Activated CD4-positive, alpha-beta T cell treated with anti-CD3 and anti-CD28 coated beads, Interleukin-2, Interleukin-6, amounts not matched to agents 100 ng/mL and 50 ng/mL, durations not matched to agents 16 hours and 8 hours (primary cell): ENCODE data around the gene COPZ1.
"Not testable (repeated sequence)": the region's sequence is repeated elsewhere in the genome, so short reads cannot be mapped to it uniquely, and the experiment has no call there.

Experiments used
- DNase-seq: peaks from one replicate; pipeline ENCODE4 v3.0.0-alpha.2; 2020

COPZ1 gene

DNA sequence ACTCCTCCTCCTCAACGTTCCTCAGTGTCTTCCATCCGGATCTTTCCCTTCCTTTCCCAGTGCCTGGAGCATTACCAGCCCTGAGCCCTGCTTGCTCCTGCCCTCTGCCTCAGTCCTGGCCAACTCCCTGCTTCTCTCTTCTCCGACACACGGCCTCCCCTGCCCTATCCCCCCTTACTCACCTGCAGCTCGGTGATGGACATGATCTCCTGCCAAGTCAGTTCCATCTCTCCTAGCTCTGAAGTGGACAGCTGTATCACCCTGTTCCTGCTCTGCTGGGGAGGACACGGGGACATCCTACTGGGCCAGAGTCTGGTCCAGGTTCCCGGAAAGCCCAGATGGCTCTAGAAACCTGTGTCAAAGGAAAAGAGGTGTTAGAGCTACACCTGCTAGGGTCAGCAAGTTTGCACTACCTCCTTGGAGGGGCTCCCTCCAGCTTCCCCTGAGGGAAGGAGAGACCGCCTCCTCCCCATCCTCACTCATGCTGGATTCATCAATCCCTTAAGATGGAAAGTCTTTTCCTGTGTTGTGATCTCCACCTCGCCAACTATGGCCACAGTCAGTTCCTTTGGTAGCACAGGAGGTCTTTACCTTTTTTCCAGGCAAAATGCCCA lies 29.9 kb upstream of the COPZ1 start:
- no peak for DNase-seq

DNA sequence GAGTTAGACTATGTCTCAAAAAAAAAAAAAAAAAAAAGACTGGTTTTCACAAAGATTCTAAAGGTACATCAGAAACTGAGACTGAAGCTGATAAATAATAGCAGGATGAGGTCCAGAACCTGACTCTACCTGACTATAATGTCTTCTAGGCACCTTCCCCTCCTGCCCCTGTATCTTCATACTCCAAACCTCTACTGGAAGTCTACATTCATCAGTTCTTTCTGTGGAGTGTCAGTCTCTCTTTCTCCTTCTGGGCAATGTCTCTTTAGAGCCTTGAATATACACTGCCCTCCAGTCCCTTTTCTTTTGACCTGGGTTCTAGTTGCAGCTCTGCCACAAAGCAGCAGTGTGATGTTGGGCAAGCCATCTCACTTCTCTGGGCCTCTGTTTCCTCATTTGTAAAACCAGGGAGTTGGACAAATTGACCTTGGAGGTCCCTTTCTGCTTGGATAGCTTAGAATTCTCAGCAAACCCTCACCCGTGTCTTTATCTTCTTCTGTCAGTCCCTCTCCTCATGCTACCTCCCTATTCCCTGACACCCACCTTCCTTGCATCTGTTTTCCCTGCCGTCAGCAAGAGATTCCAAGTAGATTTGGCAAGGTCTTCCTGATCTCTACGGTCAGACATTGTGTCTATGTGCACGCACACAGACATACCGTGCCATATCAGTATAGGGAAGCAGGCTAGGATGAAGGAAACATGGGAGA lies 28.4 kb upstream of the COPZ1 start:
- DNase-seq: no peak

DNA sequence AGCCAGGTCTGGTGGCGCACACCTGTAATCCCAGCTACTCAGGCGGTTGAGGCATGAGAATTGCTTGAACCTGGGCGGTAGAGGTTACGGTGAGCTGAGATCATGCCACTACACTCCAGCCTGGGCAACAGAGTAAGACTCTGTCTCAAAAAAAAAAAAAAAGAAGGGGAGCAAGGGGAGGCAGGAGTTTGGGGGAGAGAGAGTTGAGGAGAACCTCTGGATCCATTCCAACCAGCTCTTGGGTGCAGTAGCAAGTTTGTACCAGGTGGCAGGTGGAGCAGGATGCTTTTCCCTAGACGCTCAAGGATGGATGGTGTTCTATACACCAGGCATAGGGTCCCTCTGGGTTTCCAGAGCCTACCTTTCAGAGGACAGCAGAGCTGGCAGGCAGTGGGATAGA lies 26.0 kb upstream of the COPZ1 start:
- DNase-seq: no peak

DNA sequence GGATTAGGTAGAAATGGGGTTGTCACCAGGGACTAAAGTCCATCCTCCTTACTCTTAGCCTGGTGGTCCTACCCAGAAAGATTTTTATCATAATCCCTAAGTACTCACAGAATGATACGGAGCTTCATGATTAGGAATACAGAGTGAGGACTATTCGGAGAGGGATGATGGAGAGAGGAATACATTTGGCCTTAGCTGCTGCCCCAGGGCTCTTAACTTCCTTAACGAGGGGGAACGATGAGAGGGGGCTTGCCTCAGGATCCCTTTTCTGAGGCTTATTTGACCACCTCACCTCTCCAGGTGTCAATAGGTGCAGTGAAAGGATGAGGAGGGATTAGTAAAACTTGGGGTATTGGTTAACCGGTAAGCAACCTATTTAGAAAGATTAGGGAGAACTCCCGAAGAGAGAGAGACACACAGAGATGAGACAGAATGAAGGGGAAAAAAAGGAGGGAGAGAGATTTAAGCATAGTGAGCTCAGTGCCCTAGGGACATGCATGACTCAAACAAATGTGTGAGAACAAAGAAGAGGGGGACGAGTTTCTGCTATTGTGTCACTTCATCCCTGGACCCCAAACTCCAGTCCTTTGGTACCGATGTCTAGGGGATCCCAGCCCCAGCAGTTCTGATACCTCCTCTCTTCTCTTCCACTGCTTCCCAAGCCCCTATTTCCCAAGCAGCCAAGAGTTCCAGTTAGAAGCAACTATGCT lies 25.3 kb upstream of the COPZ1 start:
- no peak for DNase-seq

DNA sequence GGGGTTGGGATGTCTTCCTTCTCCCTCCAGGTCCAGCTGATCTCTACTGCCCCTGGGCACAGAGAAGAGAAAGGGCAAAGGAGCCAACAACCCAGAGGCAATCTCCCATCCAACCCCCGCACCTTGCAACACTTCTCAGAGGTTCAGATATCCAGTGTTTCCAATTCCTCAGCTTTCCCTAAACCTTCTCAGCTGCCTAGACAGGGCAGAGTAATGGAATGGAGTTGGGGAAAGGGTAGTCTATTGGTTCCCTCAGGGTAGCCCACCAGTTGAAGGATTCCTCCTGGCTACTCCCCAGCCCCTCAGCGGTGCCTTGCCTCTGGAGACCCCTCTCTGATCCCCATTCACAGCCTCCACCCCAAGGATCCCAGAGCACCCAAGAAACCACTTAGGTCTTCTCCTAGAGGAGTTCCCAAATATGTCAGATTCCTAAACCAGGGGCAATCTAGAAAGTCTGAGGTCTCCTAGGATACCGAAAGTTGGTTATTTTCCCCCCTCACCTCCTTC lies 24.7 kb upstream of the COPZ1 start:
- DNase-seq: no peak

DNA sequence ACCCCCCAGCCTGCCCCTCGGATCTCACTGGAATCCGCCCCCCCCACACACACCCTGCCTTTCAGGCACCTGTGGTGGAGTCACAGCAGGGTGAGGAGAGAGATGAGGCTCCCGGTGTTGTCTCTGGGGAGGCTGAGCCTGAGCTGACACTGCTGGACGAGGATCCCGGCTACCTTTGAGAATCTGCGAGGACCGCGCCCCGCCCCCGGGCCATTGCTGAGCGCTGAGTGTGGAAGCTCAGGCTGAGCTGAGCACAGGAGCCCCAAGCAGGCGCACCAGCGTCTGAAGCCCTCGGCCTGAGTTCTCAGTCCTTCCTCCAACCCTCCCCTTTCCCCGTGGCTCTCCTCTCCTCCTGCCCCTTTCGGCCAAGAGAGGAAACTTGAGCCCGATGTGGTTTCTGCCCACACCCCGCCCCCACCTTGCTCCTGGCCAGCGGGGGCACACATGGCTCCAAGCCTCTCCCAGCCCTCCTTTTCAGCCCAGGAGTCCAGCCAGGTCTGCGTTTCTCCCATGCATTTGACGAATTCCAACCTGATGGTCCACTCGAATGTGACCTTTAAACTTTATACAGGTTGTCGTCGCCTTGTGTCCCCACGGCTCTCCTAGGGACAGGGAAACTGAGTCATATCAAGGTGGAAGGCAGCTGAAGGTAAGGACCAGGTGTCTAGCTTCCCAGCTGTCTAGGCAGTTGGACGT lies 24.1 kb upstream of the COPZ1 start, which contains the start of gene NFE2:
Gene NFE2 (minus strand): TSS at position 284 of the 696 bp plus-strand sequence. CDS start 5,767 bp downstream, outside the sequence.
- no peak for DNase-seq

DNA sequence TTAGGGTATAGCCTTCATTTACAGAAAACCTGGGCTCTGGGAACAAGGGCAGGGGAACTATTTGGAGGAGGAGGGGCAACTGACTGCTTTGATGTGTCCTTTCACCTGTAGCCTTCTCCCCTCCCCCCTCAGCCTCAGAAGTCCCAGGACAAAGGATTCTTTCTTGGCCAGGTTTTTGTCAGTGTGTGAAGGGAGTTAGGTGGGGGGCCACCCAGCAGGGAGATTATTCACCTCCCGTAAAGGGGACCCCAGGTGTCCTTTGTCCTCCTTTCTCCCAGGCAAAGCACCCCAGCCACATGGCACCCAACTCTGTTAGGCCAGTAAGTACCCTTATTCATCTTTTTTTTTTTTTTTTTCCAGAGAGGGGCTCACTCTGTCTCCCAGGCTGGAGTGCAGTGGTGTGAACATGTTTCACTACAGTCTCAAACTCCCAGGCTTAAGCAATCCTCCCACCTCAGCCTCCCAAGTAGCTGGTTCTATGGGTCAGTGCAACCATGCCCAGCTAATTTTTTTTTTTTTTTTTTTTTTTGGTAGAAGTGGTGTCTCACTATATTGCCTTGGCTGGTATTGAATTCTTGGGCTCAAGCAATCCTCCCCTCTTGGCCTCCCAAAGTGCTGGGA lies 23.4 kb upstream of the COPZ1 start:
- no peak for DNase-seq

DNA sequence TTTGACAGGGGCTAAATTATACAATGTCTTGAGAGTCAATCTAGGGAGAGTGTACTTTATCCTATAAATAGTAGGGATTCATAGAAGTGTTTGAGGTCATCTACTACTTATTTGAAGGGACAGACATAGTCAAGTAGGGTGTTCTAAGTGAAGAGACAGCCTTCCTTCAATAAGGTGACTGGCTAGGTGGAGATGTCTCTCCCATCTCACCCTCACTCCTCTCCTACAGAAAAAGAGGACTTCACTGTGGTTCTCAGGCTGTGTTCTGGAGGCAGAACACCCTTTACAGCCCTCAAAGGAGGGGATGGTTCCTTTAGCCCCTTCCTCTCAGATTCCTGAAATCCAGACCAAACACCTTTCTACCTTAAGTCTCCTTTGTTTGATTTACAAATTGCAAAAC lies 21.3 kb upstream of the COPZ1 start:
- DNase-seq: no peak

DNA sequence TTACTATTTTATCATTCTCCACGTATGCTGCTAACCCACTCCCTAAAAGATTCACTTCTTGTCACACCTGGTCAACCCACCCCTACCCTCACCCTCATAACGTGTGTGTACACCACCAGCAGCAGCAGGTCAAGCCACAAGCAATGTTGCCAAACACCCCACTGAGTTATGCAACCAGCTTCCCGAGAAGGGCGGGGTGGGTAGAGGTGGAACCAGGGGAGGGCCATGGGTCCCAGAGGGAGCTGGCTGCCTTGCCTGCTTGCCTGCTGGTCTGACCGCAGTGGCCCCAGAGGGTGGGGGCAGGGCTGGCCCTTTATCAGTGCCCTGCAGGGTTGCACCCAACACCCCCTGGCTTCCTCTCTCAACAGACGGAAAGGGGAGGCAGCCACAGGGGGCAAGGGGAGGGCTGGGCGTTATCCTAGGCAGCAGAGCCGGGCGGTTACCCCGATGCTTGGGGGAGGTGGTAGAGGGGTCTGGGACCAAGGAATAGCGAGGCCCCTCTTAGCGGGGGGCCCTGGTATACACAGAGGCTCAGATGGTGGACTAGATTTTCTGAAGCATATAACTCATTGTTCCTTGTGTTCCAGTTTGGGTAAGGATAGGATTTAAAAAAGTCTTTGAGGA lies 20.6 kb upstream of the COPZ1 start:
- peak; percentile 42 for DNase-seq

DNA sequence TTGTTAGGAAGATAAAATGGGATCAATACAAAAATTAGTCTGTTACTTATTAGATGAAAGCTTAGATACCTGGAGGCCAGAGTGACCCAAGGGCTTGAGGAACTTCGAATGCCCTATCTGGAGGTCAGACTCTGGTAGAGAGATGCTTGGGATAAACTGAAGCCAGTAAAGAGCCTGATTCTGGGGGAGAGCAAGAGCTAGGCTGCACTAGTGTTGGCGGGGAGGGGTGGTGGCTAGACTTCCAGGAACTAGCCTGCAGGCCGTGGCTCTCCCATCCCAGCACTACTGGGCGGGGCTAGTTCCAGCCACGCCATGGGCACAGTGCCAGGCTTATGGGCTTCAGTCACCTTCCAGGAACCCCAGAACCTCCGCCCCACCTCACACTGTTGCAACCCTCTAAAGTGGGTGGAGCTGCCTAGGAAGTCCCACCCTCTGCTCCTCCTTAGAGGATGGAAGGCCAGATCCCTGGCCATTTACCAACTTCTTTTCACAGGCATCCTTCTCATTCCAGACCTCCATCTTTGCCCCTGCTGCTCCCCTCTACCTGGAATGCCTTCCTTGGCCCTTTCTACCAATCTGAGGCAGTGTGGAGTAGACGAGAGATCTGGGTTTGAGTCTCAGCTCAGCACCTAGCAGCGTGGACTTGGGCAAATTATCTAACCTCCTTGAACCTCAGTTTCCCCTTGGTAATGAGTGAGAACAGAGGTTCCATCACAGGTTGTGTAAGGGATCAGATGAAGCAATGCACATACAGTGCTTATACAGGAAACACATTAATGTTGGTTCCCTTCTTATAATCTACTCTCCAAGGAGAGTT lies 17.8 kb upstream of the COPZ1 start:
- peak; percentile 38 for DNase-seq

DNA sequence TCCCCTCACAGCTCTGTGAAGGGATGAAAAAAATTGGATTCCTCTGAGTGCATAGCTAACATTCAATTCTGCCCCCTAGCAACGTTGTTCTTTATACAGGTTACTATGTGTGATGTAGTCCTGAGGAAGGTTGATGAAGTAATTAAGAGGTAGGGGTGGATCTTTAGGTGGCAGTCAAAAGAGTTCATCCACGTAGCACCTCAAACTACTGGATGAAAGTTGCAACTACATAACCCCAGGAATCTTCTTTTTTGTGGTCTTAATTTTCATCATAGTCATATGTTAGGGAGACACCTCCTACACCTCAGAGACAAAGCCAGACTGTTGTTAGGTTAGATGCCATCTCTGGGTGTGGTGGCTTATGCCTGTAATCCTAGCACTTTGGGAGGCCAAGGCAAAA lies 13.9 kb upstream of the COPZ1 start:
- no peak for DNase-seq

DNA sequence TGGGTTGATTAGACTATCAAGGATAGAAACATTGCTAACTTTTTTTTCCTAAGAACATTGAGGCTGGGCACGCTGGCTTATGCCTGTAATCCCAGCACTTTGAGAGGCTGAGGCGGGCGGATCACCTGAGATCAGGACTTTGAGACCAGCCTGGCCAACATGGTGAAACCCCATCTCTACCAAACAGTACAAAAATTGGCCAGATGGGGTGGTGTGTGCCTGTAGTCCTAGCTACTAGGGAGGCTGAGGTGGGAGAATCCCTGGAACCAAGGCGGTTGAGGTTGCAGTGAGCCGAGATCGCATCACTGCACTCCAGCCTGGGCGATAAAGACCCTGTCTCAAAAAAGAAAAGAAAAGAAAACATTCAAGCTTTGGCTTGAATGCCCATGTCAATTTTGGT lies 12.6 kb upstream of the COPZ1 start:
- DNase-seq: not testable (repeated sequence)

DNA sequence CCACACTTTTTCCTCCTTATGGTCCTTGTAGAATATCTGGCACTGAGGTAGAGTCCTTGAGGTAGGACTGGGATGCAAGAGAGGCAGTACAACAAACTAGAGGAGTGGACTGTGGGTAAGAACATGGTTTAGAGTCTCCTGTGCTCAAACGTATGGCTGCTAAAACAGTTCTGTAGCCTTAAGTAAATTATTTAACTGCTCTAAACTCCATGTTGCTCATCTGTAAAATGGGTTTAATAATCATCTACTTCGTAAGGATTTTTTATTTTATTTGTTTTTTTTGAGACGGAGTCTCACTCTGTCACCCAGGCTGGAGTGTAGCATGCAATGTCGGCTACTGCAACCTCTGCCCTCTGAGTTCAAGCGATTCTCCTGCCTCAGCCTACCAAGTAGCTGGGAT lies 3.6 kb upstream of the COPZ1 start:
- no peak for DNase-seq

DNA sequence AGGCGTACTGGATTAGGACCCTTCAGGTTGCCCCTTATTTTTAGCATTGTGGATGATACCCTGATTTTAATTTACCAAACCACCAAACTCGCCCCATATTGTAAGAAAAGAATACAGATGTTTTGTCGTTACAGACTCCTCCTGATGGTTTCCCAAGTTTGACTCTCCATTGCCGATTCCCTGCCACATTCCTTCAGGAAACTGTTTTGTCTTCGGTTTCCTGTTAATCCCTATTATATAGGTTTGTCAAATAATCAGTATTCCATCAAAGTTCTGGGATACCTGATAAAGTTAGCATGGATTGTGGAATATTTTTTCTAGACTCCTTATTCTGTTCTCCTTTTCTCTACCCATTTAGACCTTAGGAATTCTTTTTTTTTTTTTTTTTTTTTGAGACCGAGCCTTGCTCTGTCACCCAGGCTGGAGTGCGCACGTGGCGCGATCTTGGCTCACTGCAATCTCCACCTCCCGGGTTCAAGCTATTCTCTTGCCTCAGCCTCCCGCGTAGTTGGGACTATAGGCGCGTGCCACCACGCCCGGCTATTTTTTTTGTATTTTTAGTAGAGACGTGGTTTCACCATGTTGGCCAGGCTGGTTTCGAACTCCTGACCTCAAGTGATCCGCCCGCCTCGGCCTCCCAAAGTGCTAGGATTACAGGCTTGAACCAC lies 645 bp downstream of the COPZ1 start:
- DNase-seq: not testable (repeated sequence)

DNA sequence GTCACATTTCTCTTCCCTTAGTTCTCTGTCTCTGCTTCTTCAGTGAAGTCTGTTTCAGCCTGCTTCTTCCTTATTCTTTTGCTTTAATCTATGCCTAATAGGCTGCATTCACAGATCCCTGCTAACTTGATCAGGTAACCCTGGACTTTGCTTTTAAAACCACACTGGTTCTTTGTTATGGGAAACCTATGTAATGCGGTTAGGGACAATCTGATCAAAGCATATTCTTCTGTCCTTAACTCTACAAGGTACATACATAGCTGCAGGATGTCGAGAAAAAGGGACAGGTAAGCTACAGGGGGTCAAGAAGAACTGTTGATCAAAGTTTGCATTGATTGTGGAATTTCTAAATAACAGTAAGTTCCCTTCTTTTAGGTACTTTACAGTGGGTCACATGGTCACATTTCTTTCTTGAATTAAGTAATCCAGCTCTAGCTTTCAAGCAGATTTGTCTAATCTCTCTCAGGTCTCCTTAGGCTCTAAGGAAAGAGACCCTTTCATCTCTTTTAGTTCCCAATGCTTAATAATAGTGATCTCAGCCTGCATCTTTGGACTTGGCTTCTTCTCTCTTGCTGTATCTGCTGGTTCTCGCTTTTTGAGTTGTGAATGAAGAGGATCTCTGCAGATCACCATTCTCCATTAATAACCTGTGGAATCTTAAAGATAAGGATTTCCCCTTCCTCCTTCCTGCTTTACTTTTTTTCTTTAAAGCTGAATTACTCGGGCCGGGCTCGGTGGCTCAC lies 3.8 kb downstream of the COPZ1 start:
- no peak for DNase-seq

DNA sequence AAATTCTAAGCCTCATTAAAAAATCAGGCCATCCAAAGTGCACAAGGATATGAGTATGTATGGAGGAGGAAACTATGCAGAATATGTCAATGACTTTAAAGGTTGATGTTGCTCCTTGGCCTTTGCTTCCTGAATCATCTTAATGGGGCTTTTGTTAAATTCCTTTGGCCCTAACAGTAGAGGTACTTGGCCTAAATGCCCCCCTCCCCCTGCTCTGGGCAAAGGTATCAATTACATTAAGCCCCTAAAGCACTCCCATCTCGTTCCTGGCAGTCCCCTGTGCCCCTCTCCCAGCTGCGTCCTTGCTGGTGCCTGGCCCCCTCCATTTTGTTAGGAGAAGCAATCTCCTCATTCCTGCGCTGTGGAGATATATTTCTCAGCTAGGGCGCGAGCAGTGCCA lies 4.8 kb downstream of the COPZ1 start:
- no peak for DNase-seq

DNA sequence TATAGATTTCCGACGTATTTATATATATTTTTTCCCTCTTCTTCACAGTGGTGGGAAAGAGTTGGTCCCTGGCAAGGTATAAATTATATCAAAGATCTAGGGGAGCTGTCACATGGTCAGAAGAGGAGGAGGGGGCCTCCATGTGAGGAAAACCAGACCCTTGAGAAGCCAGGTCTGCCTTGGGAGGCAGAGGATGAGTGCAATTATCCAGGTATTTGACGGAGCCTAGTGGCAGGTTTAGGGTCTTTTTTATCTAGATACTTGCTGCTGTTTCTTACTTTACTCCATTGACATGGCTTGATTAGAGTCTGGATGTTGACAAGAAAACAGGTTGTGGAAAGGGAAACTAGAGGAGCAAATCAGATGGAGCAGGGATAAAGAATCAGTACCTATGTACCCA lies 5.5 kb downstream of the COPZ1 start:
- DNase-seq: no peak

DNA sequence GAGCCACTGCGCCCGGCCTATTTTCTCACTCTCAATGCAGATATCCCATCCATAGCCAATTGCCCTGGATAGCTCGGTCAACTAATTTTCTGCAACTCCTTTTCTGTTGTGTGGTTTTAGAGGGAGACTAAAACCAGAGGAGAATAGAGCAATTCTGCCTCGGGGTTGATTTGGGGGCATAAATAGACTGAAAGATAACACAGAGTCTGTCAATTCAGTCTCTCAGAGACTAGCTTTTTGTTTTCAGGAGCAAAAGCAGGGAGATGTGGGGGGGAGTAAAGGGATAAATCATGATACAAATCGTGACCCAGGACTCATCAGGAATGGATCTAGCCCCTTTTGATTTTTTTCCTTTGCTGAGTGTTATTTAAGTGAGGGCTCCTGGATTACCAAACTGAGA lies 6.5 kb downstream of the COPZ1 start:
- DNase-seq: no peak

DNA sequence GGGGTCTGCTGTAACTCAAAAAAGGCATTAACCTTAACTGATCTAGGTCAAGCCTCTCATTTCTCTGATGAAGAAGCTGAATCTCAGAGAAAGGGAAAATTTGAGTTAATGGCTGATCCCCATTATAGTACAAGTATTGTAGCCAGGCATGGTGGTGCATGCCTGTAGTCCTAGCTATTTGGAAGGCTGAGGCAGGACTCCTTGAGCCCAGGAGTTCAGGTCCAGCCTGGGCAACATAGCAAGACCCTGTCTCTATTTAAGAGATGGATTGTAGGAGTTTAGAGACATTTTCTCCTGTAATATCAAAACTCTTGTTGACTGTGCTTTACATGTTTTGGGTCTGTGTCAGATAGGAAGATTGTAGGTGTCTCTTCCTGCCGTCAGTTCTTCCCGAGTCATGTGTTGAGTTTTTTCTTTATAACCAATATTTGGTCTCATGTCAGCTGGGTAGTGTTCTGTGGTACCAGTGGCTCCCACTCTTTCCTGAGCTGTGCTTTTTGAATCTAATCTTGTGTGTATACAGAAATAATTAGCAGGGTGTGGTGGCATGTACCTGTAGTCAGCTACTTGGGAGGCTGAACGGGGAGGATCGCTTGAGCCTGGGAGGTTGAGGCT lies 8.6 kb downstream of the COPZ1 start:
- no peak for DNase-seq
